Tibial nerve (tissue), 4 donors: ENCODE results near the gene GCKR. TPM values are rescaled to one million over a fixed set of nuclear protein-coding genes. Genes with fewer than 3 reads are reported as not detected.

Source experiments
- DNase-seq, 2 donors: peaks; one replicate each; pipeline ENCODE4 v3.0.0-alpha.2; 2019; ENCODE audit warnings: low spot score in 2 of 2
- H3K27ac ChIP-seq, 4 donors: fragments of 200-600 bp; sonication (generic) in 3 of 4; one replicate each; pipeline ENCODE4 v1.5.1; 2017 to 2019; ENCODE audit warnings: mild to moderate bottlenecking in 1 of 4
- H3K27me3 ChIP-seq, 2 donors: fragments of 200-600 bp; sonication (generic) in 1 of 2; one replicate each; pipeline versions ENCODE4 v1.5.1 to v1.6.0; 2017 to 2019
- H3K36me3 ChIP-seq, 3 donors: fragments of 200-600 bp; sonication (generic); one replicate each; pipeline ENCODE4 v1.5.1; 2018 to 2019
- H3K4me1 ChIP-seq, 4 donors: fragments of 200-600 bp; sonication (generic) in 3 of 4; one replicate each; pipeline ENCODE4 v1.5.1; 2017 to 2019
- H3K4me3 ChIP-seq, 4 donors: fragments of 200-600 bp; sonication (generic) in 3 of 4; one replicate each; pipeline ENCODE4 v1.5.1; 2017 to 2019; ENCODE audit warnings: mild to moderate bottlenecking in 1 of 4, moderate library complexity in 1 of 4
- H3K9me3 ChIP-seq, 4 donors: fragments of 200-600 bp; sonication (generic) in 3 of 4; one replicate each; pipeline ENCODE4 v1.5.1; 2017 to 2019
- CTCF ChIP-seq, 5 experiments: fragments of 200-600 bp in 3 of 5; fragments of 450-650 bp in 2 of 5; sonication (generic) in 3 of 5; IDR thresholded peaks; one replicate each; pipeline ENCODE4 v1.5.1; 2016 to 2019; ENCODE audit warnings: antibody characterized with exemption in 5 of 5, mild to moderate bottlenecking in 3 of 5, moderate library complexity in 2 of 5
- EP300 ChIP-seq, 2 donors: sonication (generic); formaldehyde crosslinking; IDR thresholded peaks; one replicate each; pipeline ENCODE4 v1.6.1; 2017; ENCODE audit warnings: antibody characterized with exemption in 2 of 2, mild to moderate bottlenecking in 1 of 2
- POLR2A ChIP-seq, 2 donors: fragments of 450-650 bp; IDR thresholded peaks; one replicate each; pipeline ENCODE4 v1.6.1; 2017; ENCODE audit warnings: antibody characterized with exemption in 2 of 2, mild to moderate bottlenecking in 2 of 2, moderate library complexity in 2 of 2
- WGBS, 2 donors: methylation state at CpG; one replicate each; pipeline ENCODE4 v1.1.5; 2018; 5-methylcytosine and 5-hydroxymethylcytosine counted together
- total RNA-seq, 4 donors: library from RNA; depleted of rRNA; stranded (reverse); fragments of >200 nt; gene quantifications; one replicate each; pipeline ENCODE4 v1.1.0, GENCODE V29; 2016

Gene GCKR
- total RNA-seq = not detected

GRCh38 chr2:27496357-27497287 lies at the start of gene GCKR:
Gene GCKR, plus strand, starts transcription at chr2:27496839. Its CDS starts 66 bp downstream, at chr2:27496905.
- 60 to 82% methylated on average over 10 to 12 of the region's 12 CpGs for WGBS, 2 donors
- H3K4me1 ChIP-seq = peaks cover 0 to 17% (median 3%) of the 10 kb centered on the region in 4 donors
- TF ChIP-seq EP300 (IDR thresholded peaks at IDR 0.05) (no peak), POLR2A (IDR thresholded peaks at IDR 0.05) (no peak), CTCF (IDR thresholded peaks at IDR 0.05) (no peak)
- H3K9me3 ChIP-seq = no peaks in the 10 kb centered on the region
- no peak for DNase-seq
- H3K27ac ChIP-seq = no peak within 1 kb of the TSS
- H3K36me3 ChIP-seq = peaks cover 0 to 6% (median 0%) of the 10 kb centered on the region in 3 donors
- peaks cover 0 to 14% of the 10 kb centered on the region in 2 donors for H3K27me3 ChIP-seq
- no peak within 1 kb of the TSS for H3K4me3 ChIP-seq

- WGBS, 2 donors = 74 to 77% methylated on average over 3 of the region's 3 CpGs
- Histone ChIP-seq H3K9me3 (no peaks in the 10 kb centered on the region), H3K4me3 (no peak overlapping the region), H3K36me3 (peaks cover 0 to 91% (median 6%) of the 10 kb centered on the region in 3 donors), H3K4me1 (no peaks in the 10 kb centered on the region), H3K27me3 (no peaks in the 10 kb centered on the region), H3K27ac (no peak overlapping the region)
- DNase-seq = no peak
- TF ChIP-seq CTCF (IDR thresholded peaks at IDR 0.05) (no peak), POLR2A (IDR thresholded peaks at IDR 0.05) (no peak), EP300 (IDR thresholded peaks at IDR 0.05) (no peak)
Observed at GRCh38 chr2:27448381-27448780, 48.3 kb upstream of the GCKR start.

GRCh38 chr2:27451095-27451494 lies 45.5 kb upstream of the GCKR start:
- Histone ChIP-seq H3K27me3 (no peaks in the 10 kb centered on the region), H3K36me3 (peaks cover 0 to 92% (median 6%) of the 10 kb centered on the region in 3 donors), H3K27ac (no peak overlapping the region), H3K4me1 (no peaks in the 10 kb centered on the region), H3K9me3 (no peaks in the 10 kb centered on the region), H3K4me3 (no peak overlapping the region)
- no peak for DNase-seq
- 86 to 97% methylated on average over 1 of the region's 1 CpG for WGBS, 2 donors
- TF ChIP-seq CTCF (IDR thresholded peaks at IDR 0.05) = no peak
- TF ChIP-seq EP300 (IDR thresholded peaks at IDR 0.05) = no peak
- TF ChIP-seq POLR2A (IDR thresholded peaks at IDR 0.05) = no peak

- WGBS, 2 donors = 89 to 91% methylated on average over 7 of the region's 7 CpGs
Observed at GRCh38 chr2:27453968-27454367, 42.7 kb upstream of the GCKR start.

More at GRCh38 chr2:27453968-27454367, 42.7 kb upstream of the GCKR start:
- no peak overlapping the region for H3K4me3 ChIP-seq
- TF ChIP-seq POLR2A (IDR thresholded peaks at IDR 0.05) (no peak), CTCF (IDR thresholded peaks at IDR 0.05) (no peak), EP300 (IDR thresholded peaks at IDR 0.05) (no peak)
- no peaks in the 10 kb centered on the region for H3K9me3 ChIP-seq
- H3K36me3 ChIP-seq = peaks cover 4 to 97% (median 8%) of the 10 kb centered on the region in 3 donors
- H3K27me3 ChIP-seq = no peaks in the 10 kb centered on the region
- no peak for DNase-seq
- H3K27ac ChIP-seq = no peak overlapping the region
- no peaks in the 10 kb centered on the region for H3K4me1 ChIP-seq
